ENCODE data around the gene TMTC3. TPM values are rescaled to one million over a fixed set of nuclear protein-coding genes. Genes with fewer than 3 reads are reported as not detected.

The TMTC3 gene
- polyA plus RNA-seq, 2 of the 4 experiments (the other 2 are of a cell fraction) = 12.0 to 34.9 TPM

GRCh38 chr12:88113871-88114270, 28.2 kb upstream of the TMTC3 start:
- H3K27ac ChIP-seq = no peak overlapping the region
- WGBS (ENCODE audit: missing lambda C conversion rate) = 39% methylated on average over 3 of the region's 3 CpGs
- no peaks in the 10 kb centered on the region for H3K9me3 ChIP-seq
- H3K4me1 ChIP-seq = peaks cover 4% of the 10 kb centered on the region; the same call in 1 of the 3 replicates
- DNase-seq (ENCODE audit: low read depth in 1 of 2, low spot score in 1 of 2) (no peak), ATAC-seq (no peak), FAIRE-seq (peak; percentile 43)
- no peak overlapping the region for H3K4me2 ChIP-seq
- CTCF ChIA-PET = no interaction called here
- no peak for TF ChIP-seq HOXA7 (CRISPR knock-in tag; IDR thresholded peaks at IDR 0.05)
- no peak for TF ChIP-seq BCL3 (IDR thresholded peaks at IDR 0.05)
- TF ChIP-seq ZC3H11A (IDR thresholded peaks at IDR 0.05) = no peak
- TF ChIP-seq JUN (IDR thresholded peaks at IDR 0.05) = no peak
- no peak for TF ChIP-seq SMC3 (IDR thresholded peaks at IDR 0.05)
- POLR2A ChIA-PET = no interaction called here
- no peak overlapping the region for H3K4me3 ChIP-seq

GRCh38 chr12:88122666-88123065, 19.4 kb upstream of the TMTC3 start:
- Histone ChIP-seq H3K27ac (no peak overlapping the region), H3K4me3 (no peak overlapping the region), H3K9me3 (no peaks in the 10 kb centered on the region), H3K4me2 (no peak overlapping the region), H3K4me1 (no peaks in the 10 kb centered on the region)
- no peak for FAIRE-seq
- ChIA-PET CTCF (interaction anchor here (1.2 kb wide), 1 partner anchor 12 kb away, joined by 5 read pairs; no protein-coding TSS in a partner anchor), POLR2A (interaction anchor here (0.6 kb wide), 1 partner anchor 16 kb away, joined by 3 read pairs; no protein-coding TSS in a partner anchor)
- DNase-seq (ENCODE audit: low read depth in 1 of 2, low spot score in 1 of 2) = no peak
- no peak for ATAC-seq
- no peak for TF ChIP-seq HEYL (CRISPR knock-in tag; IDR thresholded peaks at IDR 0.05)
- 68% methylated on average over 4 of the region's 4 CpGs for WGBS (ENCODE audit: missing lambda C conversion rate)

GRCh38 chr12:88127099-88127498, 15.0 kb upstream of the TMTC3 start:
- TF ChIP-seq ZNF302 (CRISPR knock-in tag; IDR thresholded peaks at IDR 0.05) (no peak), BCL3 (IDR thresholded peaks at IDR 0.05) (no peak), CBX8 (IDR thresholded peaks at IDR 0.05) (no peak), RARB (CRISPR knock-in tag; IDR thresholded peaks at IDR 0.05) (no peak), MYC (IDR thresholded peaks at IDR 0.05; ENCODE audit: borderline replicate concordance, low read length) (no peak), MAX (IDR thresholded peaks at IDR 0.05) (no peak), FOSL2 (IDR thresholded peaks at IDR 0.05) (no peak), FOSL2 (CRISPR knock-in tag; IDR thresholded peaks at IDR 0.05) (no peak), REST (IDR thresholded peaks at IDR 0.05) (no peak), NR3C1 (IDR thresholded peaks at IDR 0.05) (no peak), RNF2 (IDR thresholded peaks at IDR 0.05; ENCODE audit: borderline replicate concordance, low read depth) (no peak)
- H3K4me3 ChIP-seq = no peak overlapping the region
- peaks cover 1% of the 10 kb centered on the region for H3K4me1 ChIP-seq
- H3K4me2 ChIP-seq = no peak overlapping the region
- H3K9me3 ChIP-seq = no peaks in the 10 kb centered on the region
- DNase-seq (ENCODE audit: low read depth in 1 of 2, low spot score in 1 of 2) = no peak
- ATAC-seq = no peak
- no peak overlapping the region for H3K27ac ChIP-seq
- 94% methylated on average over 3 of the region's 3 CpGs for WGBS (ENCODE audit: missing lambda C conversion rate)
- FAIRE-seq = no peak
- CTCF ChIA-PET = interaction anchor here (0.6 kb wide), 1 partner anchor 1391 kb away, joined by 3 read pairs; no protein-coding TSS in a partner anchor
- POLR2A ChIA-PET = no interaction called here

Measured in A549 (cell line).